Effector memory CD4-positive, alpha-beta T cell (primary cell): ENCODE data around the gene ENTREP1.
"Not testable (repeated sequence)": the region's sequence is repeated elsewhere in the genome, so short reads cannot be mapped to it uniquely, and the experiment has no call there.

Source experiments
- DNase-seq, 3 donors: peaks; one replicate each; pipeline ENCODE4 v3.0.0-alpha.2; 2020
- H3K27ac ChIP-seq: 2 replicates; pipeline ENCODE4 v1.7.0; 2013; ENCODE audit warnings: mild to moderate bottlenecking, low read length, moderate library complexity; ENCODE audit not compliant: insufficient read depth, poor library complexity, severe bottlenecking
- H3K27me3 ChIP-seq: replicated peaks from 2 replicates; pipeline ENCODE4 v1.7.0; 2013; ENCODE audit warnings: mild to moderate bottlenecking, low read length; ENCODE audit not compliant: insufficient read depth, control insufficient read depth, poor library complexity, severe bottlenecking
- H3K36me3 ChIP-seq: 2 replicates; pipeline ENCODE4 v1.7.0; 2013; ENCODE audit warnings: mild to moderate bottlenecking, low read length, moderate library complexity; ENCODE audit not compliant: control insufficient read depth, insufficient read depth
- H3K4me1 ChIP-seq: 2 replicates; pipeline ENCODE4 v1.7.0; 2013; ENCODE audit warnings: low read length, mild to moderate bottlenecking; ENCODE audit not compliant: control insufficient read depth, insufficient read depth, poor library complexity, severe bottlenecking
- H3K4me3 ChIP-seq: 2 replicates; pipeline ENCODE4 v1.7.0; 2013; ENCODE audit warnings: low read length, low read depth, mild to moderate bottlenecking; ENCODE audit not compliant: insufficient read depth, poor library complexity, severe bottlenecking
- H3K9me3 ChIP-seq: 2 replicates; pipeline ENCODE4 v1.7.0; 2013; ENCODE audit warnings: mild to moderate bottlenecking, low read length, moderate library complexity; ENCODE audit not compliant: control insufficient read depth

ENTREP1 gene

GRCh38 chr9:69439654-69440053 lies 114.6 kb downstream of the ENTREP1 start:
- H3K4me3 ChIP-seq, H3K27me3 ChIP-seq, DNase-seq, H3K27ac ChIP-seq, H3K4me1 ChIP-seq, H3K9me3 ChIP-seq, H3K36me3 ChIP-seq: not testable (repeated sequence)

GRCh38 chr9:69440254-69440955 lies 115.4 kb downstream of the ENTREP1 start:
- H3K27ac ChIP-seq, H3K27me3 ChIP-seq, H3K4me3 ChIP-seq, H3K36me3 ChIP-seq, DNase-seq, H3K9me3 ChIP-seq, H3K4me1 ChIP-seq: not testable (repeated sequence)
